HL-60/S4 treated with phorbol 12-myristate 13-acetate at 8.2 ng/mL for 4 days and 3 days (cell line): ENCODE data around the gene LCN10.

Experiments
- in situ Hi-C: fragments of 300-500 bp; cut with MboI; formaldehyde crosslinking; loops from 2 replicates; pipeline ENCODE4 v1.15.0; 2022; ENCODE audit warnings: low sequenced_read_pairs

Gene LCN10

GRCh38 chr9:136690104-136690805 lies 52.5 kb downstream of the LCN10 start:
- in situ Hi-C loops = no loop called here

- in situ Hi-C loops = no loop called here
These were observed 53.7 kb downstream of the LCN10 start for GRCh38 chr9:136689108-136689460.

GRCh38 chr9:136688274-136689107 lies 54.2 kb downstream of the LCN10 start:
- in situ Hi-C loops = no loop called here
